GM12892 (cell line): ENCODE results near the gene PRDM16.

Experiments
- DNase-seq: peaks from one replicate; pipeline ENCODE4 v3.0.0; 2011; ENCODE audit not compliant: insufficient read length
- FAIRE-seq: peaks from 2 replicates; lab custom pipeline; 2011; peaks lifted over from hg19 to GRCh38; lab: Jason Lieb, UNC
- POLR2A ChIP-seq: IDR thresholded peaks from 2 replicates; pipeline ENCODE4 v1.6.1; 2011; ENCODE audit warnings: low read depth, low read length, control low read depth
- POLR2AphosphoS5 ChIP-seq: IDR thresholded peaks from 2 replicates; pipeline ENCODE4 v1.6.1; 2011; ENCODE audit warnings: low read depth, low read length, control low read depth
- TAF1 ChIP-seq: IDR thresholded peaks from 2 replicates; pipeline ENCODE4 v1.6.1; 2011; ENCODE audit warnings: low read depth, mild to moderate bottlenecking, control low read depth, low read length, borderline replicate concordance

Gene PRDM16

DNA sequence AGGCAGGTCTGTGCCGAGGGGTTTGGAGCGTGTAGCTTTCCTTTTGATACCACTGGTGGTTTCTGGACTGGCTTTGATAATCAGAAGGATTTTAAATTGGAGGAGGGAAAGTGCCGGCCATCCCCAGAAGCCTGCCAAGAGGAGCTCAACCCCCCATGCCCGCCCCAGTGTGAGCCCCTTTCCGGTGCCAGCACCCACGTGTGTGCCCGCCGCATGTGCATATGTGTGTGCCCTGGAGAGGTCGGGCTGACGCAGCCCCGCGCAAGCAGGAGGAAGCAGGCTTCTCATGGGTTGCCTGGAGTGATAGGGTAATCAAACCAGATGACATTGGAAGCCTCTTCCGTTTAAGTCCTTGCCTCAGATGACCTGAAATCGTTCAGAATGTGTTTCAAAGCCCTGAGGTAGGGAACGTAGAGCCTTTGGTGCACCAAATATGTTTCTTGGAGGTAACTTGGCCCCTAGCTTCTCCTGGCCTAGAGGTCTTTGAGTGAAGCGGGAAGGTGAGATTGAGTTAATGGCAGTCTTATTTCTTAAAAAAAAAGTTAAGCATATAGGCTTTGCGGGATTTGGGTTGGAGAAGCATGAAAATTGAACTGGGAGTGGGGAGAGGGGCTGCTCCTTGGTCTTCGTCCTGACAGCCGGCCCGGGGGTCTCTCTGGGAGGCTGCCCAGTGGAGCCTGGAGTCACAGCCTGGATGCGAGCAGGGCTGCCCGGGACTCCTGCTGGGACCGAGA, 351.4 kb downstream of the PRDM16 start:
- FAIRE-seq (no peak), DNase-seq (no peak)
- TF ChIP-seq TAF1 = no peak

DNA sequence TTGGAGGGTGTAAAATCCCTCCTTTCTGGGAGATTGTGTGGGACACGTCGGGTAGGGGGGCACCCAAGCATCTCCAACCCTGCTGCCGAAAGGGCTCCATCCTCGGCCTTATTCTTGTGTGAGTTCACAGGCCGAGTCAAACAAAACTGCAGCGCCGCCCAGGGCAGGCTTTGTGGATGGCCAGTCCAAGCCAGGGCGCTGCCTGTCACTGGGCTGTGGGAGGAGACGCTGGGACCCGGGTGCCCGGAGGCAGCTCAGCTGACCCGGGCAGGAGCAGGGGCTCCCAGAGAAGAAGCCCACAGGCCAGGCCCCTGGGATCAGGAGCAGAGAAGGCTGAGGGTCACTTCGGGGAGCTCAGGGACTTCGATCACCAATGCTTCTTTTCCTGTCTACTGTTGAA, 353.6 kb downstream of the PRDM16 start:
- FAIRE-seq (no peak), DNase-seq (no peak)
- TF ChIP-seq POLR2A (no peak), TAF1 (no peak), POLR2AphosphoS5 (no peak)

GRCh38 chr1:3423245-3423829, 354.3 kb downstream of the PRDM16 start:
- DNase-seq (no peak), FAIRE-seq (no peak)
- TF ChIP-seq POLR2AphosphoS5 = no peak
- TF ChIP-seq TAF1 = no peak
- no peak for TF ChIP-seq POLR2A

GRCh38 chr1:3423896-3424611, 355.1 kb downstream of the PRDM16 start:
- FAIRE-seq (no peak), DNase-seq (no peak)
- TF ChIP-seq POLR2A (no peak), TAF1 (no peak), POLR2AphosphoS5 (no peak)

DNA sequence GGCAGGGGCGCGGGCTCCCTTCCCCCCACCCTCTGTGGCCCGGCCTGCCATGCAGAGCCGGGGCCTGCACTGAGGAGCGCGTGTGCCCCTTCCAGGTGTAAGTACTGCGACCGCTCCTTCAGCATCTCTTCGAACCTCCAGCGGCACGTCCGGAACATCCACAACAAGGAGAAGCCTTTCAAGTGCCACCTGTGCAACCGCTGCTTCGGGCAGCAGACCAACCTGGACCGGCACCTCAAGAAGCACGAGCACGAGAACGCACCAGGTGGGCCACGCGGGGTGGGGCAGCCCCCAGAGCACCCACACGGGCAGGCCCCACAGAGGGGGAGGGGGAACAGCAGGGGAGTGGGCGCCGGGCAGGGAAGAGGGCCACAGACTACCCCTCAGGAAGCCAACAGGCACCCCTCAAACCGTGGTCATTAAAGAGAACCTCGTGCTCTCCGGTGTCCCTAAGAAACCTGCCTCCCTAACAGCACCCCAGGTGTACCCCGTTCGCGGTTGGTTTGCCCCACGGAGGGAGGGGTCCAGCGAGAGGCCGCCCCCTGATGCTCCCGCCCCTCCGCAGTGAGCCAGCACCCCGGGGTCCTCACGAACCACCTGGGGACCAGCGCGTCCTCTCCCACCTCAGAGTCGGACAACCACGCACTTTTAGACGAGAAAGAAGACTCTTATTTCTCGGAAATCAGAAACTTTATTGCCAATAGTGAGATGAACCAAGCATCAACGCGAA, 356.6 kb downstream of the PRDM16 start:
- no peak for FAIRE-seq
- no peak for DNase-seq
- TF ChIP-seq TAF1 (no peak), POLR2AphosphoS5 (no peak), POLR2A (no peak)

DNA sequence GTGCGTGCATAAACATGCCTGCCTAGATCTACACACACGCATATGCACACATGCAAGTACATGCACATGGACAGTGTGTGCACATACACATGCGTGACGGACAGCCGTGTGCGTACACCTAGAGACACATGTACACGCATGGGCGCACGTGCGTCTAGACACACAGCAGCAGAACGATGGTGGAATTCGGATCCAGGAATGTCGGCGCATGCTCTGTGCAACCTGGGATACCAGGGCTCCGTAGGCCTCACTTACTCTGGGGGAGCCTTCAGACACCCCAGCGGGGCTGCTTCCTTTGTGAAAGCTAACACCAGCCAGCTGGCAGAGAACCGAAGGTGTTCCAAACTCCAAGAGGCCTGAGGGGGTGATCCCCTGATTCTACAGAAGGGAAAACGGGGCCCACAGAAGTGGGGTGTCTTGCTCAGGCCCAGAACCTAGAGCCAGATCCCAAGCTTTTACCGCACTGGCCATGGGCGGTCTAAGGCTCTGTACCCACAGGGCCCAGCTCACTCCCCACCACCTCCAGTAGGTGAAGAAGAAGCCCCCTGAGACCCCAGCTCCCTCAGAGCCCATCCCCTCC, 358.0 kb downstream of the PRDM16 start:
- no peak for FAIRE-seq
- TF ChIP-seq TAF1 = no peak
- TF ChIP-seq POLR2AphosphoS5 = no peak
- TF ChIP-seq POLR2A = no peak
- DNase-seq = no peak

GRCh38 chr1:3427711-3428704, 359.0 kb downstream of the PRDM16 start:
- no peak for TF ChIP-seq POLR2AphosphoS5
- TF ChIP-seq POLR2A = no peak
- no peak for TF ChIP-seq TAF1
- no peak for FAIRE-seq
- DNase-seq = no peak

GRCh38 chr1:3428899-3429298, 359.9 kb downstream of the PRDM16 start:
- no peak for FAIRE-seq
- no peak for DNase-seq
- TF ChIP-seq TAF1 (no peak), POLR2A (no peak), POLR2AphosphoS5 (no peak)

- TF ChIP-seq POLR2A (no peak), POLR2AphosphoS5 (no peak)
- DNase-seq = no peak
- FAIRE-seq = no peak
Measured at GRCh38 chr1:3429320-3429719, 360.3 kb downstream of the PRDM16 start.

- FAIRE-seq (no peak), DNase-seq (no peak)
- TF ChIP-seq TAF1 (no peak), POLR2A (no peak), POLR2AphosphoS5 (no peak)
Measured at GRCh38 chr1:3429766-3430165, 360.8 kb downstream of the PRDM16 start.
